ENCODE measurements around the gene SGPP2.

The SGPP2 gene

DNA sequence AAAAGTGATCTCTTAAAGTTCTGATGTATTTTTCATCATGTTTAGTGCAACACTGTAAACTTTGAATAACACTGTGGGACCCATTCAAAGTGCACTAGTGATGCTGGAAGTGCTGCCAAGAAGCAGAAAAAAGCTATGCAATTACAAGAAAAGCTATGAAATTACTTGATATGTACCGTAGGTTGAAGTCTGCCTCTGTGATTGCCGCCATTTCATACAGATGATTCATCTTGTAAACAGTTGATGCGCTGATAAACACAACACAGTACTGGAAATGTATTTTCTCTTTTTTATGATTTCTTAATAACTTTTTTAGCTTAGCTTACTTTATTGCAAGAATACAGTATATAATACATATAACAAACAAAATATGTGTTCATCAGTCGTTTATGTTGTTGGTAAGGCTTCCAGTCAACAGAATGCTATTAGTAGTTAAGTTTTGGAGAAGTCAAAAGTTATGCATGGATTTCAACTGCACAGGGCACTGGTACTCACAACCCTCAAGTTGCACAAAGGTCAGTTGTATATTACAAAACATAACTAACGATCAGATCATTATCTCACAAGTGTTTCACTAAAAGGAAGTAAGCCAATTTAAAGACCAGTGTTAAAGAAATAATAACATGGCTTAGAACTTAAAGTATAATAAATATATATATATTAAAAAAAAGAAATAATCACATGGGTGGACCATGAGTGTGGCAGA, 82.0 kb downstream of the SGPP2 start:
- no peak for DNase-seq (ENCODE audit: low spot score)
- H3K27me3 Mint-ChIP-seq (ENCODE audit: low read depth) = no peaks in the 10 kb centered on the region
- H3K4me1 Mint-ChIP-seq (ENCODE audit: low read depth) = peaks cover 8% of the 10 kb centered on the region
- H3K36me3 Mint-ChIP-seq (ENCODE audit: low read depth) = no peaks in the 10 kb centered on the region
- no peaks in the 10 kb centered on the region for H3K9me3 Mint-ChIP-seq
- H3K4me3 Mint-ChIP-seq = no peak overlapping the region
- H3K27ac Mint-ChIP-seq = no peak overlapping the region

DNA sequence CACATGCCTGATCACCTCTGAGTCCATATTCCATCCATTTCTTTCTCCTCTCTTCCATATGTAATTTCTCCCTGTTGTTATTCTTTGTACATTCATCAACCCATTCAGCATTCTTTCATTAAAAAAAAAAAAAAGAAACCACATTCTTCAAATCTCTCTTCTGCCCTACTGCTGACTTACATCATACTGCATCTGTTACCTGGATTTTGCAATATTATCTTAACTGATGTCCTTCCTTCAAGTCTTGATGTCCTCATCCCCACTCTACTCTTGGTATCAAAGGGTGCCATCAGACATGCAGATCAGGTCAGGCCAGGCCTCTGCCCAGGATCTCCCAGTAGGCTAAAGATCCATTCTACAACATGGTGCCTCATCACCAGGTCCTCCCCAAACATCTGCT, 90.6 kb downstream of the SGPP2 start:
- no peaks in the 10 kb centered on the region for H3K9me3 Mint-ChIP-seq
- H3K4me3 Mint-ChIP-seq = no peak overlapping the region
- no peaks in the 10 kb centered on the region for H3K4me1 Mint-ChIP-seq (ENCODE audit: low read depth)
- no peak for DNase-seq (ENCODE audit: low spot score)
- H3K27ac Mint-ChIP-seq = no peak overlapping the region
- no peaks in the 10 kb centered on the region for H3K36me3 Mint-ChIP-seq (ENCODE audit: low read depth)
- H3K27me3 Mint-ChIP-seq (ENCODE audit: low read depth) = peaks cover 2% of the 10 kb centered on the region

DNA sequence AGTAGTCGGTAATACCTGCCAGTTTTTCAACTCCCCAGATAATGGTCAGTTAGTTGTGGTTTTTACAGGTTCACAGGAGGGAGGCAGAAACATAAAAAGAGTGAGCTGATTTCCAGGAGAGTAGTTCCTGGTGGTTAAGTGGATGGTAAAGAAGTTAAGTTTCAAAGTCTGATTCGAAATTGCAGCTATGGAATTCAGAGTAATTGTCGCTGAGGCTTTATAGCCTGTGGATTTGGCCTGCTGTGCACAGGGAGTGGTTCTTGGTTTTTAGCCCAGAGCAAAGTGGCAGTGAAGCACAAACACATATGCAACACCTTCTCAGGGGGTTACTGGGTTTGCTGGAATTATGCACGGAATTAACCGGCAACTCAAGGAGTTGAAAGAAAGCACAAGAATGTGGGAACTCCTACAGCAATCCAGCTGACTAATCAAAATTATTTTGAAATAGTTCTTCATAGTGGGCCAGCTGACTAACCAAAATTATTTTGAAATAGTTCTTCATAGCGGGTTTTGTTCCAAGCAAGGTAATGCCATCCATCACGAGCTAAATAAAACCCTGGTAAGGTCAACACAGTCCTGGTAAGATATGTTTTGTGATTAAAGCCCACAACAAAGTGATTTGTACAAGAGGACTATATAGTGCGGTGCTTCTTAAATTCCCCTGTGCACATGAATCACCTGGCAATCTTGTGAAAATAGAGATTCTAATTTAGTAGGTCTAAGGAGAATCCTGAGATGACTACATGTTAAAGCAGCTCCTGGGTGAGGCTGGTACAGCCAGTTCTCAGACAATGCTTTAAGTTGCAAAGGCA, 94.4 kb downstream of the SGPP2 start:
- no peaks in the 10 kb centered on the region for H3K9me3 Mint-ChIP-seq
- no peak overlapping the region for H3K27ac Mint-ChIP-seq
- no peaks in the 10 kb centered on the region for H3K36me3 Mint-ChIP-seq (ENCODE audit: low read depth)
- no peak for DNase-seq (ENCODE audit: low spot score)
- H3K4me3 Mint-ChIP-seq = no peak overlapping the region
- peaks cover 2% of the 10 kb centered on the region for H3K27me3 Mint-ChIP-seq (ENCODE audit: low read depth)
- no peaks in the 10 kb centered on the region for H3K4me1 Mint-ChIP-seq (ENCODE audit: low read depth)

DNA sequence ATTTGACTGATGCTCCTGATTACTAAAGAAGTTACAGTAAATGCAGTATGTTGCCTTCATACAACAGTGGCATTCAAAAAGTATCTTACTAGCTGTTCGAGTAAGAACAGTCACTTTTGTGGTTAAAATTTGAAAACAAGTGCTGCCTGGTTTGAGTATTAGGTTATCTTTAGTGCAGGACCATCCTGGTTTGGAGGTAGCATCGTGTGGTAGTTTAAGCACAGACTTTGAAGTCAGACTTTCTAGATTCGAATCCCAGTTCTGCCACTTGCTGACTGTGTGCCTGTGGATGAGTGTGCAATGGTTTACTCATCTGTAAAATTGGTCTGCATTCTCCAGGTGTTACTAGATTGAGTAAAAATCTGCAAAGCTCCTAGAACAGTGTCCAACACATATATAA, 96.8 kb downstream of the SGPP2 start:
- Mint-ChIP-seq H3K27me3 (ENCODE audit: low read depth) (peaks cover 2% of the 10 kb centered on the region), H3K9me3 (no peaks in the 10 kb centered on the region), H3K27ac (no peak overlapping the region), H3K4me3 (no peak overlapping the region), H3K4me1 (ENCODE audit: low read depth) (no peaks in the 10 kb centered on the region), H3K36me3 (ENCODE audit: low read depth) (no peaks in the 10 kb centered on the region)
- DNase-seq (ENCODE audit: low spot score) = no peak

DNA sequence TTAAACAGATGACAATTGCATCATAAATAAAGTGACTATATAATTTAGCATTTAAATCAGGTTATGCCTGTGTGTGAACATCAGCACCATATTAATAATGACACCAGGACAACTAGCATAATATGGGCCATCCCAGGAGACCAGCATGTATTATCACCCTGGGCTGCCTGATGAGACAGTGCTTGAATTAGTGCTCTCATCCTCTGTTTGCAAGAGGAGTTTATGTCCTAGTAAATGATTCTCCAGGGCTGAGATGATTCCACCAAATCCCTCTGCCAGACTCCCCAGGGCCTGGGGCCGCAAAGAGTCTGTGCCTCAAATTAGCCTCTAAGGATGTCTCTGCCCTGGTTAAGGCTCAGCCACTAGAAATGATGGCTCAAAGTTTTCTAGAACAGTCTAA, 97.7 kb downstream of the SGPP2 start:
- H3K27ac Mint-ChIP-seq = no peak overlapping the region
- H3K4me1 Mint-ChIP-seq (ENCODE audit: low read depth) = no peaks in the 10 kb centered on the region
- no peak overlapping the region for H3K4me3 Mint-ChIP-seq
- H3K27me3 Mint-ChIP-seq (ENCODE audit: low read depth) = peaks cover under 1% of the 10 kb centered on the region
- no peak for DNase-seq (ENCODE audit: low spot score)
- H3K9me3 Mint-ChIP-seq = no peaks in the 10 kb centered on the region
- no peaks in the 10 kb centered on the region for H3K36me3 Mint-ChIP-seq (ENCODE audit: low read depth)

DNA sequence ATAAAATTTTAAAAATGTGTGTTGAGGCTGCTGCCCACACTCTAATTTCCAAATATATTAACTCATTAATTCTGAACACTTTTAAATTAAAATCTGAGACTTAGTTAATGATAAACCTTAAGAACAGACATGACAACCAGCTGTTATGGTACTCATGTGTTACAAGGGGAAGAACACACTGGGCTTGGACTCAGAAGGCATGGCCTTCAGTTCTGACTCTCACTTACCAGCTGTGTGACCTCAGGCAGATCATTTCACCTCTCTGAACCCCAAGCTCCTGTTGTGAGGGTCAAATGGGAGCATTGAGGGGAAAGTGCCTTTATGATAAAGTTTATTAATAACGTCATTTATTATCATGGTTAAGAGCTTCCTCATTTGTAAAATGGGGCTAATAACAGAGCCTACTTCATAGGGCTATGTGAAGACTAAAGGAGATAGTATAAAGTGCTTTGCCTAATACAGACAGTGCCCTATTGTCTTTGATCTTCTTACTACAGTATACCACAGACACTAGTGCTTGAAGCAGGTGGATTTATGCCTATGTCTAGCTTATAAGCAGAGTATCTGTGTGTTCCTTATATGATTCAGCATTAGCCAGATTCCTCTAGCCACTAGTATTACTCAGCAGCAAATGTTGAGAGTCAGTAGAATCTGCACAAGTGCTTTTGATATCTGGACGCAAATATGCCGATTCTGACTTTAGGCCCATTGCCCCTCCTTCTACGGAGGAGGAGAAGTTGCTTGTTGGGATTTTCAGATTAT, 99.6 kb downstream of the SGPP2 start:
- no peak for DNase-seq (ENCODE audit: low spot score)
- no peak overlapping the region for H3K4me3 Mint-ChIP-seq
- H3K4me1 Mint-ChIP-seq (ENCODE audit: low read depth) = no peaks in the 10 kb centered on the region
- no peaks in the 10 kb centered on the region for H3K27me3 Mint-ChIP-seq (ENCODE audit: low read depth)
- no peak overlapping the region for H3K27ac Mint-ChIP-seq
- H3K36me3 Mint-ChIP-seq (ENCODE audit: low read depth) = no peaks in the 10 kb centered on the region
- no peaks in the 10 kb centered on the region for H3K9me3 Mint-ChIP-seq

DNA sequence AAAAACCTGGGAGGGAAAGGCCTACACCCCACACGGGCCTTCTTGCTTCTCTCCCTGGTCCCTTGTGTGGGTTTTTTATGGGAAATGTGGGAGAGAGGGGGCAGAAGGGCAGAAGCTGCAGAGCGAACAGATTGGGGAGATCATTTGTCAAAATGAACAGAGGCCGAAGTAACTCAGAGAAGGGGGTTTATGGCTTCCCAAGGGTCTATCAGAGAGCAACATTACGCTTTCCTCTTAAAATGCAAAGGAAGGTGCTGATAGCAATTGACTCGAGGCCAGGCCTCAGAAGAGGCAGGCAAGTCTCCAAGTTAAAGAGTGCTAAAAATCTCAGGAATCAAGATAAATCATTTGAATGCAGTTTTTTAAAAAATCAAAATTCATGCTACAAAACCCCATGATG, 101.5 kb downstream of the SGPP2 start:
- no peaks in the 10 kb centered on the region for H3K27me3 Mint-ChIP-seq (ENCODE audit: low read depth)

DNA sequence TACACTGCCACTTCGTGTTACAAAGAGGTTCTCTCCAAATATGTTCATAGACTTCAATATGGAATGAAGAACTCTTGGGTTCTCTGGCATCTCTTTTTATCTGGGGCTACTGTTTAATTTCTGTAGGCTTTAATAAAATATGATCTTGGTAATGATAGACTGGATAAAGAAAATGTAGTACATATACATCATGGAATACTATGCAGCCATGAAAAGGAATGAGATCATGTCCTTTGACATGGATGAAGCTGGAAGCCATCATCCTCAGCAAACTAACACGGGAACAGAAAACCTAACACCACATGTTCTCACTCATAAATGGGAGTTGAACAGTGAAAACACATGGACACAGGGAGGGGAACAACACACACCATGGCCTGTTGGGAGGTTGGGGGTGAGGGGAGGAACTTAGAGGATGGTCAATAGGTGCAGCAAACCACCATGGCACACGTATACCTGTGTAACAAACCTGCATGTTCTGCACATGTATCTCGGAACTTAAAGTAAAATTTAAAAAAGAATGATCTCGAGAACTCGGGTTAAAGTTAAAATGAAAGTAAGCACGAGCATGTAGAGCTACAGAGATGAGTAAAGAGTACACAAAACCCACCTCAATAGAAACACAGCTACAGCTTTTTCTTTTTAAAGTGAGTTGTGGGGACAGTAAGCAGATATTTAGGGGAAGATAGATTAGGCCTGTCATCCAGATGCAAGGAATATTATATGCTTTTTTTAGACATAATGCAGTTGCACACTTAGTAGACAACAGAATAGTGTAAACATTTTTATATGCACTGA, 102.3 kb downstream of the SGPP2 start:
- Mint-ChIP-seq H3K27me3 (ENCODE audit: low read depth) (no peaks in the 10 kb centered on the region), H3K4me1 (ENCODE audit: low read depth) (no peaks in the 10 kb centered on the region), H3K9me3 (no peaks in the 10 kb centered on the region), H3K27ac (no peak overlapping the region), H3K4me3 (no peak overlapping the region), H3K36me3 (ENCODE audit: low read depth) (no peaks in the 10 kb centered on the region)
- no peak for DNase-seq (ENCODE audit: low spot score)

More for the DNA sequence above, 101.5 kb downstream of the SGPP2 start:
- Mint-ChIP-seq H3K4me1 (ENCODE audit: low read depth) (no peaks in the 10 kb centered on the region), H3K36me3 (ENCODE audit: low read depth) (no peaks in the 10 kb centered on the region), H3K4me3 (no peak overlapping the region), H3K27ac (no peak overlapping the region), H3K9me3 (no peaks in the 10 kb centered on the region)
- DNase-seq (ENCODE audit: low spot score) = no peak

DNA sequence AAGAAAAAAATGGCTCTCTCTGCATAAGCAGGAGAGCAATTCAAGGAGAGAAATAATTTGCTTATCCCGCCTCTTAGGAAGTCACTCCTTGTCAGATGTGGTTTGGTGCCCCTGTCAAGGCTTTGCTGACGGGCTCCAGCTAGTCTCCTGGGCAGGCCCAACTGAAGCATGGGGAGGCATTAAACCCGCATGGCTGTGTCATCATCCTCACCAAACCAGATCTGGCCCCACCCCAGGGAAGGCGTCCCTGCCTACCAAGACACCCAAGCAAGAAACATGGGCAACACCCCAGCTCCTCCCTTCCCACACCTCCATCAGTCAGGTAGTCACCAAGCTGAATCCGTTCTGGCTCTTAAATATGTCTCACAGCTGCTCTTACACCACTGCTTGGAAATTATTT, 108.0 kb downstream of the SGPP2 start:
- Mint-ChIP-seq H3K4me1 (ENCODE audit: low read depth) (no peaks in the 10 kb centered on the region), H3K27ac (no peak overlapping the region), H3K36me3 (ENCODE audit: low read depth) (no peaks in the 10 kb centered on the region), H3K4me3 (no peak overlapping the region), H3K9me3 (no peaks in the 10 kb centered on the region), H3K27me3 (ENCODE audit: low read depth) (peaks cover 4% of the 10 kb centered on the region)
- no peak for DNase-seq (ENCODE audit: low spot score)

DNA sequence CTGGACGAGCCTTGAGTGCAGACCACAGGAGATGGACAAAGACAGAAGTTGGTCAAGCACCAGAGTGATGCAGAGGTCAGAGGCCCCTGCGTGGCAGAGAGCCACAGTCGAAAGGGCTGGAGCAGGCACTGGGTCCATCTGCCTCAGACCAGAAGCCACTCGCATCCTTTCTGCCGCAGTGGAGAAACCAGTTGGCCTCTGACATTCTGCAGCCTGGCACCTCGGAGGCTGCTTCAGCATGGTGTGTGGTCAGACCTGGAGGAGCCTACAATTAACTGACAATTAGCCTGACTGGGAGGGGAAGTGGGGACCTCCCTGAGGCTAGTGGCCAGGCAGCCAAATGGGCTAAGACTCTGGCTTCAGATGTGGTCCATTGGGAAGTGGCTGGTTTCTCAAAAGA, 111.1 kb downstream of the SGPP2 start:
- Mint-ChIP-seq H3K9me3 (no peaks in the 10 kb centered on the region), H3K4me3 (no peak overlapping the region), H3K4me1 (ENCODE audit: low read depth) (no peaks in the 10 kb centered on the region), H3K27ac (no peak overlapping the region), H3K27me3 (ENCODE audit: low read depth) (peaks cover 7% of the 10 kb centered on the region), H3K36me3 (ENCODE audit: low read depth) (no peaks in the 10 kb centered on the region)
- DNase-seq (ENCODE audit: low spot score) = no peak

DNA sequence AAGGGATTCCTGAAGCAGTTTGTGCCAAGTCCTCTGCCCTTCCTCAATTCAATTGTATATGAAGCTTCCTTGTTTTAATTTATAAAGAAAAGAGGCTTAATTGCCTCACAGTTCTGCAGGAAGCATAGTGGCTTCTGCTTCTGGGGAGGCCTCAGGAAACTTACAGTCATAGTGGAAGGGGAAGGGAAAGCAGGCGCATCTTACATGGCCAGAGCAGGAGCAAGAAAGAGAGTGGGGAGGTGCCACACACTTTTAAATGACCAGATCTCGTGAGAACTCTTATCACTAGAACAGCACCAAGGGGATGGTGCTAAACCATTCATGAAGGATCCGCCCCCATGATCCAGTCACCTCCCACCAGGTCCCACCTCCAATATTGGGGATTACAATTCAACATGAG, 114.2 kb downstream of the SGPP2 start:
- Mint-ChIP-seq H3K27ac (no peak overlapping the region), H3K27me3 (ENCODE audit: low read depth) (peaks cover 10% of the 10 kb centered on the region), H3K4me3 (no peak overlapping the region), H3K36me3 (ENCODE audit: low read depth) (no peaks in the 10 kb centered on the region), H3K9me3 (no peaks in the 10 kb centered on the region), H3K4me1 (ENCODE audit: low read depth) (no peaks in the 10 kb centered on the region)
- no peak for DNase-seq (ENCODE audit: low spot score)

DNA sequence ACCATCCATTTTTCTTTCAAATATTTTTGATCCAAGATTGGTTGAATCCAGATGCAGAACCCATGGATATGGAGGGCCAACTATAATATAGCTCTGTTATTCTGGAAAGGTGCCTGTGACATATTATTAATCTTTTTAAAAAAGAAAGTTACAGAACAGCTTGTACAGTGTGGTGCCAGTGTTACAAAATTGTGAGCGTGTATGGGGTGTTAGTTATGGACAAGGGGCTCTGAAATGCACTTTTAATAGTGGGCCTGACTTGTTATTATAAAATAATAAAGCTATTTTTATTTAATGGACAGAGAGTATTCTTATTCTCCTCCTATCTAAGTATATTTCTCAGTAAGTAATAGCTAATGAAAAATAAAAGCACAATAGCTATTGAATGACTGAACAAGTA, 120.3 kb downstream of the SGPP2 start:
- Mint-ChIP-seq H3K36me3 (ENCODE audit: low read depth) (no peaks in the 10 kb centered on the region), H3K27me3 (ENCODE audit: low read depth) (peaks cover 3% of the 10 kb centered on the region), H3K4me1 (ENCODE audit: low read depth) (no peaks in the 10 kb centered on the region), H3K9me3 (no peaks in the 10 kb centered on the region), H3K4me3 (no peak overlapping the region), H3K27ac (no peak overlapping the region)
- DNase-seq (ENCODE audit: low spot score) = no peak

DNA sequence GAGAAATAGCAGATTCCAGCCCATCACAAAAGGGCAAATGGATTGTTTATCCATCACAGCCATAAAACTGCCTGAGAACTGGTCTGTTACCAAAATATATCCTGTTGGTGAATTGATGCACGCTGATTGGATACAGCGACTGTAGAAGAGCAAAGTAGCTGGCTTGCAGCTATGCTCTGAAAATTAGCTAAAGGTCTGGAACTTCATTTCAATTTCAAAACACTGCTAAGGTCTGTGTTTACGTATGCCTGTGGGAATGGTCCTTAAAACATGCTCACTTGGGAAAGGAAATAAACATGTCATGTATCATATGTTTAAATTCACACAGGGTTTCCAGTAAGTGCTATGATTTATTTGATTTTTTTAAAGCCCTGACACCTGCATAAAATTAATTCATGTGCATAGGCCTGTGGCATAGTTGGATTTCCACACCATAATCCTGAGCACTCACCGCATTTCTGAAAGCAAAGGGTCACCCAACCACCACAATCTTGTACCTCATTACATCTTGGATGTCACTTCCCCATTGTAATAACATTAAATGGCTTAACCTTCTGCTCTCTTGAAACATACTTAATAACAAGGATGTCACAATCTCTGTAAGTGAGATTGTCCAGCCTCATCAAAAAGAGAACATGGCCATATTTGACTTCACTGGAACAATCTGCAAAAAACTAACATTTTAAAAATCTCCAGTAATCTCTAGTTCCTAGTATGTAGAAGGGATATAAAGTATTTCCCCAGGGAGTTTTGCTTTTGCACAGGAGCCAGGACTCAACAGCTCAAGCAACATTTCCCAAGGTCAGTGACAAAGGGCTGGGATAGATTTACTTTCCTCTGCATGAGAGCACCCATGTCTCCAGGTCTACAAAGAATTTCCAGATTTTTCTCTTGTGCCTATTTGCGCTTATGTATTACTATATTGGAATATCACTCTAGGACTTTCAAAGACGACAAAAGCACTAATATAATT, 121.8 kb downstream of the SGPP2 start:
- H3K9me3 Mint-ChIP-seq = no peaks in the 10 kb centered on the region
- no peaks in the 10 kb centered on the region for H3K4me1 Mint-ChIP-seq (ENCODE audit: low read depth)
- no peaks in the 10 kb centered on the region for H3K36me3 Mint-ChIP-seq (ENCODE audit: low read depth)
- H3K4me3 Mint-ChIP-seq = no peak overlapping the region
- no peak overlapping the region for H3K27ac Mint-ChIP-seq
- H3K27me3 Mint-ChIP-seq (ENCODE audit: low read depth) = peaks cover 3% of the 10 kb centered on the region
- DNase-seq (ENCODE audit: low spot score) = no peak

Data from T-helper 2 cell treated with Interferon-gamma antibody and Interleukin-4, amounts not matched to agents 5 μg/mL and 100 μg/mL, for 36 hours (primary cell).